SK-N-SH (cell line): ENCODE results near the gene NTSR1. TPM values are rescaled to one million over a fixed set of nuclear protein-coding genes. Genes with fewer than 3 reads are reported as not detected.

Experiments used
- CTCF ChIA-PET: fragments of 300-600, 350-600 bp; formaldehyde crosslinking; extraction: SDS; loops from one replicate; lab custom pipeline; 2021; lab: Yijun Ruan, JAX
- POLR2A ChIA-PET: fragments of 350-600 bp; sonication (Branson Sonifier 250); formaldehyde crosslinking; extraction: SDS; loops from one replicate; lab custom pipeline; 2020; ENCODE audit warnings: antibody characterized with exemption, inconsistent platforms; lab: Yijun Ruan, JAX
- DNase-seq: peaks from one replicate; pipeline ENCODE4 v3.0.0; 2012
- H2AFZ ChIP-seq: fragments of 200-600 bp; sonication (generic); 2 replicates; pipeline ENCODE4 v1.8.1; 2016; ENCODE audit warnings: antibody characterized with exemption, mild to moderate bottlenecking, low read depth
- H3F3A ChIP-seq: fragments of 200-600 bp; sonication (generic); replicated peaks from 2 replicates; pipeline ENCODE3; 2016; ENCODE audit warnings: antibody characterized with exemption, mild to moderate bottlenecking; ENCODE audit not compliant: insufficient read depth
- H3K27ac ChIP-seq, 2 experiments: fragments of 200-500 bp in 1 of 2; fragments of 200-600 bp in 1 of 2; sonication (Bioruptor generic) in 1 of 2; sonication (generic), shearing (Covaris generic) in 1 of 2; 2 replicates each; pipeline versions ENCODE4 v1.5.1 to v1.6.1; 2014 to 2016; ENCODE audit warnings: low read depth in 2 of 2, inconsistent platforms in 1 of 2, low read length in 1 of 2, mild to moderate bottlenecking in 1 of 2, mixed read lengths in 1 of 2
- H3K27me3 ChIP-seq: fragments of 200-600 bp; sonication (generic), shearing (Covaris generic); 2 replicates; pipeline ENCODE4 v1.6.1; 2016; ENCODE audit warnings: mixed run types; ENCODE audit not compliant: insufficient read depth
- H3K36me3 ChIP-seq, 2 experiments: fragments of 200-500 bp in 1 of 2; fragments of 200-600 bp in 1 of 2; sonication (Bioruptor generic) in 1 of 2; sonication (generic) in 1 of 2; replicated peaks in 1 of 2; 2 replicates each; pipeline versions ENCODE3 to v1.5.1; 2014 to 2016; ENCODE audit warnings: low read length in 1 of 2, mild to moderate bottlenecking in 1 of 2; ENCODE audit not compliant: insufficient read depth in 2 of 2, control insufficient read depth in 1 of 2
- H3K4me1 ChIP-seq, 2 experiments: fragments of 200-500 bp in 1 of 2; fragments of 200-600 bp in 1 of 2; sonication (Bioruptor generic) in 1 of 2; sonication (generic), shearing (Covaris generic) in 1 of 2; 2 replicates each; pipeline versions ENCODE4 v1.5.1 to v1.6.1; 2014 to 2016; ENCODE audit warnings: low read depth in 1 of 2, low read length in 1 of 2, mixed run types in 1 of 2; ENCODE audit not compliant: insufficient read depth in 2 of 2, control insufficient read depth in 1 of 2
- H3K4me2 ChIP-seq: fragments of 200-600 bp; sonication (generic), shearing (Covaris generic); 2 replicates; pipeline ENCODE4 v1.6.1; 2017; ENCODE audit warnings: mixed run types
- H3K4me3 ChIP-seq, 2 experiments: fragments of 200-500 bp in 1 of 2; fragments of 200-600 bp in 1 of 2; sonication (Bioruptor generic) in 1 of 2; sonication (generic), shearing (Covaris generic) in 1 of 2; 2 replicates each; pipeline versions ENCODE4 v1.5.1 to v1.8.1; 2014 to 2016; ENCODE audit warnings: low read depth in 2 of 2, inconsistent platforms in 1 of 2, low read length in 1 of 2, mild to moderate bottlenecking in 1 of 2, mixed read lengths in 1 of 2, moderate library complexity in 1 of 2
- H3K79me2 ChIP-seq: fragments of 200-600 bp; sonication (generic); 2 replicates; pipeline ENCODE4 v1.8.1; 2017; ENCODE audit warnings: mild to moderate bottlenecking; ENCODE audit not compliant: insufficient read depth
- H3K9ac ChIP-seq: fragments of 200-600 bp; sonication (generic); 2 replicates; pipeline ENCODE4 v1.6.1; 2017; ENCODE audit warnings: mixed run types
- H3K9me2 ChIP-seq: fragments of 200-600 bp; sonication (generic); 2 replicates; pipeline ENCODE4 v1.6.1; 2017; ENCODE audit warnings: mixed run types
- H3K9me3 ChIP-seq: fragments of 200-600 bp; sonication (generic); 2 replicates; pipeline ENCODE4 v1.6.1; 2017; ENCODE audit warnings: mixed run types, mild to moderate bottlenecking, moderate library complexity
- H4K20me1 ChIP-seq: fragments of 200-600 bp; sonication (generic); 2 replicates; pipeline ENCODE4 v1.6.1; 2017; ENCODE audit warnings: mild to moderate bottlenecking, mixed run types; ENCODE audit not compliant: insufficient read depth
- CHD2 ChIP-seq: fragments of 150-350 bp; IDR thresholded peaks from 2 replicates; pipeline ENCODE4 v1.6.1; 2018; ENCODE audit warnings: low read length; ENCODE audit not compliant: partially characterized antibody
- ELF1 ChIP-seq: IDR thresholded peaks from 2 replicates; pipeline ENCODE4 v1.4.0; 2012
- FOSL2 ChIP-seq: IDR thresholded peaks from 2 replicates; pipeline ENCODE4 v1.4.0; 2012; ENCODE audit warnings: low read depth, mild to moderate bottlenecking, moderate library complexity, borderline replicate concordance
- GATA2 ChIP-seq: sonication (generic); formaldehyde crosslinking; IDR thresholded peaks from 2 replicates; pipeline ENCODE4 v1.5.0; 2020; ENCODE audit warnings: mild to moderate bottlenecking, missing genetic modification reagents
- JUND ChIP-seq: IDR thresholded peaks from 2 replicates; pipeline ENCODE4 v1.4.0; 2012
- MAX ChIP-seq: IDR thresholded peaks from 2 replicates; pipeline ENCODE4 v1.4.0; 2012; ENCODE audit warnings: low read depth
- MEF2A ChIP-seq: IDR thresholded peaks from 2 replicates; pipeline ENCODE4 v1.4.0; 2012; ENCODE audit warnings: low read depth, borderline replicate concordance
- RAD21 ChIP-seq: IDR thresholded peaks from 2 replicates; pipeline ENCODE4 v1.6.1; 2012; ENCODE audit warnings: mild to moderate bottlenecking, low read length
- RFX5 ChIP-seq: IDR thresholded peaks from 2 replicates; pipeline ENCODE4 v1.6.1; 2012; ENCODE audit warnings: mild to moderate bottlenecking, improper control_type of control experiment, low read length
- TAF1 ChIP-seq: IDR thresholded peaks from 2 replicates; pipeline ENCODE4 v1.6.1; 2012; ENCODE audit warnings: low read depth, mild to moderate bottlenecking, low read length, moderate library complexity, borderline replicate concordance
- TCF12 ChIP-seq: IDR thresholded peaks from 2 replicates; pipeline ENCODE4 v1.4.0; 2012
- TEAD4 ChIP-seq: IDR thresholded peaks from 2 replicates; pipeline ENCODE4 v1.4.0; 2012; ENCODE audit warnings: mild to moderate bottlenecking, borderline replicate concordance; ENCODE audit not compliant: insufficient read depth
- YY1 ChIP-seq: IDR thresholded peaks from 2 replicates; pipeline ENCODE4 v1.4.0; 2012; ENCODE audit warnings: low read depth, mild to moderate bottlenecking
- WGBS: methylation state at CpG from one replicate; pipeline ENCODE4 v1.1.6; 2017; ENCODE audit warnings: low lambda C conversion rate; 5-methylcytosine and 5-hydroxymethylcytosine counted together
- polyA plus RNA-seq, 3 experiments: library from polyadenylated mRNA; depleted of rRNA; stranded (reverse); fragments of >200 nt; gene quantifications; 2 replicates each; pipeline ENCODE4 v1.2.3, GENCODE V29; 2012
- TF ChIP-seq, protein P1 (sequence below): IDR thresholded peaks from 2 replicates; pipeline ENCODE4 v1.4.0; 2012; ENCODE audit warnings: low read depth, borderline replicate concordance
- TF ChIP-seq, protein P2 (sequence below): IDR thresholded peaks from 2 replicates; pipeline ENCODE4 v1.4.0; 2012; ENCODE audit warnings: low read depth, borderline replicate concordance
- TF ChIP-seq, protein P3 (sequence below): fragments of 200-600 bp; sonication (generic); IDR thresholded peaks from 2 replicates; pipeline ENCODE4 v1.6.1; 2017; ENCODE audit warnings: antibody characterized with exemption, mild to moderate bottlenecking, moderate library complexity
- TF ChIP-seq, protein P4 (sequence below): IDR thresholded peaks from 2 replicates; pipeline ENCODE4; 2012

NTSR1 gene
- polyA plus RNA-seq, 1 of the 3 experiments (the other 2 are of a cell fraction): 8.2 TPM

GRCh38 chr20:62743777-62744317, 35.2 kb downstream of the NTSR1 start:
- Histone ChIP-seq H3K9me3 (no peaks in the 10 kb centered on the region), H3F3A (peaks cover 11% of the 10 kb centered on the region), H3K27me3 (no peaks in the 10 kb centered on the region), H3K9me2 (no peaks in the 10 kb centered on the region), H3K36me3 (no peaks in the 10 kb centered on the region), H3K27ac (no peak overlapping the region), H3K4me3 (no peak overlapping the region), H2AFZ (no peak overlapping the region), H4K20me1 (no peaks in the 10 kb centered on the region), H3K4me2 (no peak overlapping the region), H3K79me2 (no peaks in the 10 kb centered on the region), H3K4me1 (peaks cover 10 to 26% of the 10 kb centered on the region in 2 experiments; a peak in 3 of 4 replicates), H3K9ac (no peak overlapping the region)
- POLR2A ChIA-PET: no interaction called here
- no peak for DNase-seq
- TF ChIP-seq RFX5 (no peak), JUND (no peak), MAX (no peak), FOSL2 (no peak), ELF1 (no peak), TCF12 (no peak), YY1 (no peak), TAF1 (no peak), MEF2A (no peak), RAD21 (no peak), CHD2 (no peak), GATA2 (CRISPR knock-in tag) (no peak), TEAD4 (no peak)
- TF ChIP-seq, protein P1, sequence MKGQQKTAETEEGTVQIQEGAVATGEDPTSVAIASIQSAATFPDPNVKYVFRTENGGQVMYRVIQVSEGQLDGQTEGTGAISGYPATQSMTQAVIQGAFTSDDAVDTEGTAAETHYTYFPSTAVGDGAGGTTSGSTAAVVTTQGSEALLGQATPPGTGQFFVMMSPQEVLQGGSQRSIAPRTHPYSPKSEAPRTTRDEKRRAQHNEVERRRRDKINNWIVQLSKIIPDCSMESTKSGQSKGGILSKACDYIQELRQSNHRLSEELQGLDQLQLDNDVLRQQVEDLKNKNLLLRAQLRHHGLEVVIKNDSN: no peak
- TF ChIP-seq, protein P2, sequence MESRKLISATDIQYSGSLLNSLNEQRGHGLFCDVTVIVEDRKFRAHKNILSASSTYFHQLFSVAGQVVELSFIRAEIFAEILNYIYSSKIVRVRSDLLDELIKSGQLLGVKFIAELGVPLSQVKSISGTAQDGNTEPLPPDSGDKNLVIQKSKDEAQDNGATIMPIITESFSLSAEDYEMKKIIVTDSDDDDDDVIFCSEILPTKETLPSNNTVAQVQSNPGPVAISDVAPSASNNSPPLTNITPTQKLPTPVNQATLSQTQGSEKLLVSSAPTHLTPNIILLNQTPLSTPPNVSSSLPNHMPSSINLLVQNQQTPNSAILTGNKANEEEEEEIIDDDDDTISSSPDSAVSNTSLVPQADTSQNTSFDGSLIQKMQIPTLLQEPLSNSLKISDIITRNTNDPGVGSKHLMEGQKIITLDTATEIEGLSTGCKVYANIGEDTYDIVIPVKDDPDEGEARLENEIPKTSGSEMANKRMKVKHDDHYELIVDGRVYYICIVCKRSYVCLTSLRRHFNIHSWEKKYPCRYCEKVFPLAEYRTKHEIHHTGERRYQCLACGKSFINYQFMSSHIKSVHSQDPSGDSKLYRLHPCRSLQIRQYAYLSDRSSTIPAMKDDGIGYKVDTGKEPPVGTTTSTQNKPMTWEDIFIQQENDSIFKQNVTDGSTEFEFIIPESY: no peak
- TF ChIP-seq, protein P3, sequence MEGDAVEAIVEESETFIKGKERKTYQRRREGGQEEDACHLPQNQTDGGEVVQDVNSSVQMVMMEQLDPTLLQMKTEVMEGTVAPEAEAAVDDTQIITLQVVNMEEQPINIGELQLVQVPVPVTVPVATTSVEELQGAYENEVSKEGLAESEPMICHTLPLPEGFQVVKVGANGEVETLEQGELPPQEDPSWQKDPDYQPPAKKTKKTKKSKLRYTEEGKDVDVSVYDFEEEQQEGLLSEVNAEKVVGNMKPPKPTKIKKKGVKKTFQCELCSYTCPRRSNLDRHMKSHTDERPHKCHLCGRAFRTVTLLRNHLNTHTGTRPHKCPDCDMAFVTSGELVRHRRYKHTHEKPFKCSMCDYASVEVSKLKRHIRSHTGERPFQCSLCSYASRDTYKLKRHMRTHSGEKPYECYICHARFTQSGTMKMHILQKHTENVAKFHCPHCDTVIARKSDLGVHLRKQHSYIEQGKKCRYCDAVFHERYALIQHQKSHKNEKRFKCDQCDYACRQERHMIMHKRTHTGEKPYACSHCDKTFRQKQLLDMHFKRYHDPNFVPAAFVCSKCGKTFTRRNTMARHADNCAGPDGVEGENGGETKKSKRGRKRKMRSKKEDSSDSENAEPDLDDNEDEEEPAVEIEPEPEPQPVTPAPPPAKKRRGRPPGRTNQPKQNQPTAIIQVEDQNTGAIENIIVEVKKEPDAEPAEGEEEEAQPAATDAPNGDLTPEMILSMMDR: no peak
- TF ChIP-seq, protein P4, sequence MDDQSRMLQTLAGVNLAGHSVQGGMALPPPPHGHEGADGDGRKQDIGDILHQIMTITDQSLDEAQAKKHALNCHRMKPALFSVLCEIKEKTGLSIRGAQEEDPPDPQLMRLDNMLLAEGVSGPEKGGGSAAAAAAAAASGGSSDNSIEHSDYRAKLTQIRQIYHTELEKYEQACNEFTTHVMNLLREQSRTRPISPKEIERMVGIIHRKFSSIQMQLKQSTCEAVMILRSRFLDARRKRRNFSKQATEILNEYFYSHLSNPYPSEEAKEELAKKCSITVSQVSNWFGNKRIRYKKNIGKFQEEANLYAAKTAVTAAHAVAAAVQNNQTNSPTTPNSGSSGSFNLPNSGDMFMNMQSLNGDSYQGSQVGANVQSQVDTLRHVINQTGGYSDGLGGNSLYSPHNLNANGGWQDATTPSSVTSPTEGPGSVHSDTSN: no peak
- 80% methylated on average over 19 of the region's 20 CpGs for WGBS
- CTCF ChIA-PET: no interaction called here
